Measurements from ENCODE around the gene ZFYVE19. TPM values are rescaled to one million over a fixed set of nuclear protein-coding genes. Genes with fewer than 3 reads are reported as not detected.

The ZFYVE19 gene
- total RNA-seq, 2 experiments from 2014 or later, result 22.8 to 29.3 TPM

DNA sequence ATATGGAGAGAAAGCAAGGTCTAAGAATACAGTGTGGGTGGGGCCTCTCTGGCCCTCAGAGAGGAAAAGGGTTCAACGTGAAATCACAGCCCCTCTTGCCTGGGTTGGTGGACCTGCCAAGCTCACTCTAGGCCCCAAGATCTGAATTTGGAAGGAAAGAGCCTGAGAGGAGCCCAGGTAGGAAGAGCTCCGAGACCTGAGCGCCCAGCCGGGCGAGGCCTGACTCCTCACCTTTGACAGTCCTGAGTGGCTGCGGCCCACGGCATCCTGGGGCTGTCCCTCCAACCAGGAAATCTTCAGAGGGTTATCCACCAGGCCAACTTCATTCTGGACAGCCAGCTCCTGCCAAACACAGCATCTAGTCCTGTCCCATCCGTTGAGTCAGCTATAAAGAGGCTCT is 33.4 kb upstream of the ZFYVE19 start:
- intact Hi-C loops (cut with micrococcal nuclease; ENCODE audit: unreplicated experiment), result no loop called here
- H3K4me2 ChIP-seq (ENCODE audit: low read length), result no peak overlapping the region
- H3K79me2 ChIP-seq (ENCODE audit: insufficient read depth, low read depth, low read length), result no peaks in the 10 kb centered on the region
- no peaks in the 10 kb centered on the region for H3K9me3 ChIP-seq (ENCODE audit: low read length)
- ChIA-PET POLR2A (no interaction called here), CTCF (ENCODE audit: unreplicated experiment) (no interaction called here)
- H4K20me1 ChIP-seq (ENCODE audit: insufficient read depth, low read length), result no peaks in the 10 kb centered on the region
- no peak for DNase-seq (ENCODE audit: low spot score)
- peaks cover 58% of the 10 kb centered on the region; the same call in 1 of the 2 replicates for H3K36me3 ChIP-seq (ENCODE audit: insufficient read depth, low read length)
- TF ChIP-seq, protein P1, sequence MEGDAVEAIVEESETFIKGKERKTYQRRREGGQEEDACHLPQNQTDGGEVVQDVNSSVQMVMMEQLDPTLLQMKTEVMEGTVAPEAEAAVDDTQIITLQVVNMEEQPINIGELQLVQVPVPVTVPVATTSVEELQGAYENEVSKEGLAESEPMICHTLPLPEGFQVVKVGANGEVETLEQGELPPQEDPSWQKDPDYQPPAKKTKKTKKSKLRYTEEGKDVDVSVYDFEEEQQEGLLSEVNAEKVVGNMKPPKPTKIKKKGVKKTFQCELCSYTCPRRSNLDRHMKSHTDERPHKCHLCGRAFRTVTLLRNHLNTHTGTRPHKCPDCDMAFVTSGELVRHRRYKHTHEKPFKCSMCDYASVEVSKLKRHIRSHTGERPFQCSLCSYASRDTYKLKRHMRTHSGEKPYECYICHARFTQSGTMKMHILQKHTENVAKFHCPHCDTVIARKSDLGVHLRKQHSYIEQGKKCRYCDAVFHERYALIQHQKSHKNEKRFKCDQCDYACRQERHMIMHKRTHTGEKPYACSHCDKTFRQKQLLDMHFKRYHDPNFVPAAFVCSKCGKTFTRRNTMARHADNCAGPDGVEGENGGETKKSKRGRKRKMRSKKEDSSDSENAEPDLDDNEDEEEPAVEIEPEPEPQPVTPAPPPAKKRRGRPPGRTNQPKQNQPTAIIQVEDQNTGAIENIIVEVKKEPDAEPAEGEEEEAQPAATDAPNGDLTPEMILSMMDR (conservative IDR thresholded peaks at IDR 0.05; ENCODE audit: low read length), result no peak
- TF ChIP-seq EZH2phosphoT487 (IDR thresholded peaks at IDR 0.05; ENCODE audit: borderline replicate concordance, low read depth, low read length), result no peak
- H3K9me2 ChIP-seq (ENCODE audit: insufficient read depth, low read length), result no peaks in the 10 kb centered on the region
- BruUV-seq (replicated peaks), result no TSS peak
- H3K4me1 ChIP-seq (ENCODE audit: insufficient read depth, low read length, poor library complexity, severe bottlenecking), result peaks cover 31% of the 10 kb centered on the region
- H3K27ac ChIP-seq (ENCODE audit: low read depth, low read length, poor library complexity, severe bottlenecking), result no peak overlapping the region
- no peak overlapping the region for H3K4me3 ChIP-seq (ENCODE audit: low read depth, low read length, poor library complexity, severe bottlenecking)
- no peak overlapping the region for H2AFZ ChIP-seq (ENCODE audit: low read length)

DNA sequence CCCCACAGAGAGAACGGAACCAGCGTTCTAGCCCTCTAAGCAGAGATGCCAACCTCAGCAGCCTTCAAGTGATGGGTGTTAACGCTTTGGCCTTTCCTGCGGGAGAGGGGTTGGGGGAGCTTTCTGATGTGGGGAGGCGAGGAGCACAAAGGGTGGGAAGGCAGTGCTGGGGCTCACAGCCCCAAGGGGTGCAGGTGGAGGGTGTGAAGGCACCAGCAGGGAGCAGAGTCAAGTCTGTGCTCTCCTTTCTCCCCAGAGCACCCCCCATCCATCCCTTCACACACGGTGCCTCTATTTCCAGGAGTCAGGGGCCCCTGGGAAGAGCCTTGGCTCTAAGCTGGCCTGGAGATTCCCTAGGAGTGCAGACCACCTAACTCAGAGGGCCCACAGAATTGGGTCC is 33.0 kb upstream of the ZFYVE19 start:
- intact Hi-C loops (cut with micrococcal nuclease; ENCODE audit: unreplicated experiment), result no loop called here
- no peaks in the 10 kb centered on the region for H3K9me3 ChIP-seq (ENCODE audit: low read length)
- no TSS peak for BruUV-seq (replicated peaks)
- no peaks in the 10 kb centered on the region for H4K20me1 ChIP-seq (ENCODE audit: insufficient read depth, low read length)
- CTCF ChIA-PET (ENCODE audit: unreplicated experiment), result no interaction called here
- POLR2A ChIA-PET, result no interaction called here
- TF ChIP-seq EZH2phosphoT487 (IDR thresholded peaks at IDR 0.05; ENCODE audit: borderline replicate concordance, low read depth, low read length), result no peak
- TF ChIP-seq, protein P1 (conservative IDR thresholded peaks at IDR 0.05; ENCODE audit: low read length), result no peak
- no peak overlapping the region for H2AFZ ChIP-seq (ENCODE audit: low read length)
- H3K4me1 ChIP-seq (ENCODE audit: insufficient read depth, low read length, poor library complexity, severe bottlenecking), result peaks cover 27% of the 10 kb centered on the region
- no peak overlapping the region for H3K27ac ChIP-seq (ENCODE audit: low read depth, low read length, poor library complexity, severe bottlenecking)
- H3K9me2 ChIP-seq (ENCODE audit: insufficient read depth, low read length), result no peaks in the 10 kb centered on the region
- no peak for DNase-seq (ENCODE audit: low spot score)
- no peak overlapping the region for H3K4me3 ChIP-seq (ENCODE audit: low read depth, low read length, poor library complexity, severe bottlenecking)
- peaks cover 60% of the 10 kb centered on the region; the same call in 1 of the 2 replicates for H3K36me3 ChIP-seq (ENCODE audit: insufficient read depth, low read length)
- no peak overlapping the region for H3K4me2 ChIP-seq (ENCODE audit: low read length)
- H3K79me2 ChIP-seq (ENCODE audit: insufficient read depth, low read depth, low read length), result no peaks in the 10 kb centered on the region

DNA sequence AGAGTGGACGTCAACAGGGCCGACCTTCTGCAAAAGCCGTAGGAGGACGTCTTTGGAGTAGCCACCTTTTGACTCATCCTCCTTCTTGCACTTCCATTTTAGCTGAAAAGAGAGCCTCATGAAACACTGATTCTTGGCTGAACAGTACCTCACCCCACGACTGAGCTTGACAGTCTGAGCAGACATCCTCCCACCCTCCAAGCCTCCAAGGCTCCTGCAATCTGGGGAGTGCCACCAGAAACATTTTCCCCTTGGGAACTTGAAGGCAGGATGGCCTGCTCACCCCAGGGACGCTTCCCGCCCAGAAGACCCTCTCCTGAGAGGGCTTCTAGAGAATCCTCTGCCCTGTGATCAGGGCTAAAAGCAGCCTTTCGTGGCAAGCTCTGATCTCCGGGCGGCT is 31.9 kb upstream of the ZFYVE19 start:
- no peaks in the 10 kb centered on the region for H4K20me1 ChIP-seq (ENCODE audit: insufficient read depth, low read length)
- intact Hi-C loops (cut with micrococcal nuclease; ENCODE audit: unreplicated experiment), result no loop called here
- no peaks in the 10 kb centered on the region for H3K9me2 ChIP-seq (ENCODE audit: insufficient read depth, low read length)
- no peak overlapping the region for H3K27ac ChIP-seq (ENCODE audit: low read depth, low read length, poor library complexity, severe bottlenecking)
- no peak overlapping the region for H3K4me2 ChIP-seq (ENCODE audit: low read length)
- H3K4me1 ChIP-seq (ENCODE audit: insufficient read depth, low read length, poor library complexity, severe bottlenecking), result peaks cover 16% of the 10 kb centered on the region
- H2AFZ ChIP-seq (ENCODE audit: low read length), result no peak overlapping the region
- H3K4me3 ChIP-seq (ENCODE audit: low read depth, low read length, poor library complexity, severe bottlenecking), result no peak overlapping the region
- POLR2A ChIA-PET, result no interaction called here
- no peaks in the 10 kb centered on the region for H3K9me3 ChIP-seq (ENCODE audit: low read length)
- BruUV-seq (replicated peaks), result no TSS peak
- peaks cover 69% of the 10 kb centered on the region for H3K36me3 ChIP-seq (ENCODE audit: insufficient read depth, low read length)
- no peaks in the 10 kb centered on the region for H3K79me2 ChIP-seq (ENCODE audit: insufficient read depth, low read depth, low read length)
- CTCF ChIA-PET (ENCODE audit: unreplicated experiment), result no interaction called here
- TF ChIP-seq, protein P1 (conservative IDR thresholded peaks at IDR 0.05; ENCODE audit: low read length), result no peak
- TF ChIP-seq EZH2phosphoT487 (IDR thresholded peaks at IDR 0.05; ENCODE audit: borderline replicate concordance, low read depth, low read length), result no peak
- no peak for DNase-seq (ENCODE audit: low spot score)

Measured in OCI-LY7 (cell line).